IMR-90 (cell line): ENCODE results near the gene FUBP3. TPM values are rescaled to one million over a fixed set of nuclear protein-coding genes. Genes with fewer than 3 reads are reported as not detected.

Experiments used
- ATAC-seq: fragments of 200-7000 bp; cut with Tn5 transposase; 2 replicates; pipeline ENCODE4 v1.9.1; 2020; ENCODE audit warnings: low read depth, mild to moderate bottlenecking, moderate library complexity
- BruUV-seq: library from RNA; stranded (reverse); fragments of 400-500 nt; replicated peaks from 2 replicates; lab custom pipeline; 2021; lab: Mats Ljungman, UMichigan
- CTCF ChIA-PET: fragments of 300-600 bp; formaldehyde crosslinking; extraction: SDS; loops from one replicate; lab custom pipeline; 2021; ENCODE audit warnings: antibody characterized with exemption; lab: Yijun Ruan, JAX
- POLR2A ChIA-PET: fragments of 300-600 bp; sonication (Branson Sonifier 250); formaldehyde crosslinking; loops from one replicate; lab custom pipeline; 2022; ENCODE audit warnings: antibody characterized with exemption; ENCODE audit not compliant: unreplicated experiment; lab: Charles Lee
- DNase-seq: peaks from one replicate; pipeline ENCODE4 v3.0.0; 2013
- H2AFZ ChIP-seq: replicated peaks from 2 replicates; pipeline ENCODE3; 2013; ENCODE audit warnings: low read length, mild to moderate bottlenecking; ENCODE audit not compliant: poor library complexity
- H2AK5ac ChIP-seq: 2 replicates; pipeline ENCODE4 v1.6.1; 2013; ENCODE audit warnings: low read depth, low read length, inconsistent platforms
- H2AK9ac ChIP-seq: replicated peaks from 2 replicates; pipeline ENCODE3; 2013; ENCODE audit warnings: mild to moderate bottlenecking, low read depth, low read length, moderate library complexity; ENCODE audit not compliant: poor library complexity
- H2BK120ac ChIP-seq: 2 replicates; pipeline ENCODE4 v1.6.1; 2013; ENCODE audit warnings: low read depth, low read length, inconsistent platforms
- H2BK15ac ChIP-seq: 3 replicates; pipeline ENCODE4 v1.6.1; 2013; ENCODE audit warnings: low read depth, low read length, inconsistent platforms
- H2BK20ac ChIP-seq: 2 replicates; pipeline ENCODE4 v1.6.1; 2013; ENCODE audit warnings: low read depth, mild to moderate bottlenecking, inconsistent platforms, low read length, moderate library complexity
- H2BK5ac ChIP-seq: 2 replicates; pipeline ENCODE4 v1.6.1; 2013; ENCODE audit warnings: mild to moderate bottlenecking, low read depth, low read length, inconsistent platforms; ENCODE audit not compliant: poor library complexity, severe bottlenecking
- H3K14ac ChIP-seq: replicated peaks from 2 replicates; pipeline ENCODE4 v1.6.1; 2013; ENCODE audit warnings: low read depth, low read length, inconsistent platforms
- H3K18ac ChIP-seq: 2 replicates; pipeline ENCODE4 v1.6.1; 2013; ENCODE audit warnings: low read depth, low read length, control low read depth
- H3K23ac ChIP-seq: 2 replicates; pipeline ENCODE4 v1.6.1; 2013; ENCODE audit warnings: low read depth, low read length, inconsistent platforms
- H3K27ac ChIP-seq: 2 replicates; pipeline ENCODE4 v1.5.1; 2013; ENCODE audit warnings: mild to moderate bottlenecking, control low read depth, low read length; ENCODE audit not compliant: insufficient read depth
- H3K27me3 ChIP-seq: 2 replicates; pipeline ENCODE4 v1.6.1; 2013; ENCODE audit warnings: low read length; ENCODE audit not compliant: control insufficient read depth, insufficient read depth
- H3K36me3 ChIP-seq: 2 replicates; pipeline ENCODE4 v1.6.1; 2013; ENCODE audit warnings: low read length, mixed read lengths; ENCODE audit not compliant: control insufficient read depth, insufficient read depth
- H3K4ac ChIP-seq: 2 replicates; pipeline ENCODE4 v1.6.1; 2013; ENCODE audit warnings: low read depth, low read length, inconsistent platforms
- H3K4me1 ChIP-seq: 2 replicates; pipeline ENCODE4 v1.6.1; 2013; ENCODE audit warnings: low read length, mixed read lengths; ENCODE audit not compliant: control insufficient read depth, insufficient read depth
- H3K4me2 ChIP-seq: 2 replicates; pipeline ENCODE4 v1.6.1; 2013; ENCODE audit warnings: low read depth, mild to moderate bottlenecking, control low read depth, low read length, moderate library complexity
- H3K4me3 ChIP-seq: 2 replicates; pipeline ENCODE4 v1.5.1; 2013; ENCODE audit warnings: low read depth, mild to moderate bottlenecking, control low read depth, low read length, moderate library complexity; ENCODE audit not compliant: insufficient read depth
- H3K56ac ChIP-seq: 2 replicates; pipeline ENCODE4 v1.6.1; 2013; ENCODE audit warnings: low read length, inconsistent platforms; ENCODE audit not compliant: insufficient read depth; ENCODE audit errors: extremely low read depth
- H3K79me1 ChIP-seq, 2 experiments: 2 replicates each; pipeline ENCODE4 v1.6.1; 2013; ENCODE audit warnings: low read length in 2 of 2, inconsistent platforms in 1 of 2, low read depth in 1 of 2
- H3K9ac ChIP-seq: 2 replicates; pipeline ENCODE4 v1.6.1; 2013; ENCODE audit warnings: low read depth, low read length, control low read depth
- H3K9me1 ChIP-seq: 2 replicates; pipeline ENCODE4 v1.6.1; 2013; ENCODE audit warnings: low read length, inconsistent platforms; ENCODE audit not compliant: insufficient read depth
- H3K9me3 ChIP-seq: 2 replicates; pipeline ENCODE4 v1.6.1; 2013; ENCODE audit warnings: low read length; ENCODE audit not compliant: control insufficient read depth, insufficient read depth
- H4K20me1 ChIP-seq: 2 replicates; pipeline ENCODE4 v1.6.1; 2013; ENCODE audit warnings: low read length, inconsistent platforms; ENCODE audit not compliant: insufficient read depth
- H4K5ac ChIP-seq: 2 replicates; pipeline ENCODE4 v1.6.1; 2013; ENCODE audit warnings: mild to moderate bottlenecking, low read depth, low read length, control low read depth
- H4K8ac ChIP-seq, 2 experiments: 2 replicates each; pipeline ENCODE4 v1.6.1; 2013; ENCODE audit warnings: low read depth in 2 of 2, low read length in 2 of 2, control low read depth in 1 of 2, inconsistent platforms in 1 of 2
- H4K91ac ChIP-seq: 2 replicates; pipeline ENCODE4 v1.6.1; 2013; ENCODE audit warnings: low read depth, low read length, inconsistent platforms; ENCODE audit not compliant: insufficient read depth
- BHLHE40 ChIP-seq: fragments of 150-350 bp; IDR thresholded peaks from 2 replicates; pipeline ENCODE4 v1.6.1; 2016; ENCODE audit warnings: mild to moderate bottlenecking, low read depth, low read length
- CEBPB ChIP-seq: IDR thresholded peaks from 2 replicates; pipeline ENCODE4 v1.6.1; 2012; ENCODE audit warnings: low read depth, low read length, improper control_type of control experiment
- CHD1 ChIP-seq: IDR thresholded peaks from 2 replicates; pipeline ENCODE4 v1.6.1; 2012; ENCODE audit warnings: low read depth, low read length, improper control_type of control experiment
- CTCF ChIP-seq: conservative IDR thresholded peaks from 2 replicates; pipeline ENCODE4 v1.5.1; 2012; ENCODE audit warnings: mild to moderate bottlenecking, low read depth, low read length, improper control_type of control experiment
- FOS ChIP-seq: fragments of 150-350 bp; IDR thresholded peaks from 2 replicates; pipeline ENCODE4 v1.6.1; 2016; ENCODE audit warnings: low read depth, low read length
- MAFK ChIP-seq: IDR thresholded peaks from 2 replicates; pipeline ENCODE4 v1.6.1; 2012; ENCODE audit warnings: low read depth, low read length, improper control_type of control experiment
- MAZ ChIP-seq: IDR thresholded peaks from 2 replicates; pipeline ENCODE4 v1.6.1; 2012; ENCODE audit warnings: low read depth, mild to moderate bottlenecking, low read length, improper control_type of control experiment, moderate library complexity, borderline replicate concordance
- MXI1 ChIP-seq: IDR thresholded peaks from 2 replicates; pipeline ENCODE4 v1.6.1; 2012; ENCODE audit warnings: low read depth, mild to moderate bottlenecking, low read length, moderate library complexity, borderline replicate concordance
- NFE2L2 ChIP-seq: fragments of 150-350 bp; IDR thresholded peaks from 2 replicates; pipeline ENCODE4 v1.6.1; 2016; ENCODE audit warnings: low read depth, mild to moderate bottlenecking, low read length
- POLR2A ChIP-seq: IDR thresholded peaks from 2 replicates; pipeline ENCODE4 v1.6.1; 2012; ENCODE audit warnings: mild to moderate bottlenecking, low read depth, low read length
- RAD21 ChIP-seq: IDR thresholded peaks from 2 replicates; pipeline ENCODE4 v1.6.1; 2012; ENCODE audit warnings: low read length, improper control_type of control experiment
- RCOR1 ChIP-seq: IDR thresholded peaks from 2 replicates; pipeline ENCODE4 v1.6.1; 2012; ENCODE audit warnings: mild to moderate bottlenecking, low read length, improper control_type of control experiment; ENCODE audit not compliant: insufficient replicate concordance
- RFX5 ChIP-seq: IDR thresholded peaks from 2 replicates; pipeline ENCODE4 v1.8.0; 2012; ENCODE audit warnings: low read depth, mild to moderate bottlenecking, low read length, moderate library complexity
- SMC3 ChIP-seq: fragments of 150-350 bp; IDR thresholded peaks from 2 replicates; pipeline ENCODE4 v1.6.1; 2016; ENCODE audit warnings: low read depth, mild to moderate bottlenecking, antibody characterized with exemption, low read length, moderate library complexity
- USF2 ChIP-seq: fragments of 150-350 bp; IDR thresholded peaks from 2 replicates; pipeline ENCODE4 v1.6.1; 2017; ENCODE audit warnings: mild to moderate bottlenecking, antibody characterized with exemption, low read length, low read depth
- WGBS, 2 experiments: methylation state at CpG; one replicate each; pipeline versions ENCODE4 v1.1.5 to v1.1.7; 2013; ENCODE audit warnings: missing lambda C conversion rate in 2 of 2; ENCODE audit not compliant: insufficient read length in 1 of 2; ENCODE audit errors: extremely low coverage in 2 of 2; 5-methylcytosine and 5-hydroxymethylcytosine counted together
- dilution Hi-C: fragments of 300-500 bp; cut with HindIII; formaldehyde crosslinking; loops from one replicate; pipeline ENCODE4 v1.14.3; 2018; ENCODE audit warnings: low sequenced_read_pairs; ENCODE audit not compliant: unreplicated experiment
- in situ Hi-C: fragments of 300-500 bp; cut with MboI; formaldehyde crosslinking; loops from 3 replicates; pipeline ENCODE4 v1.14.3; 2019; ENCODE audit warnings: low sequenced_read_pairs, inconsistent platforms, mixed read lengths
- intact Hi-C: fragments of 100-400 bp; cut with micrococcal nuclease; formaldehyde crosslinking; loops from 2 replicates; pipeline ENCODE4 v1.10.0; 2022
- polyA plus RNA-seq, 3 experiments: library from polyadenylated mRNA; depleted of rRNA; stranded (reverse); fragments of >200 nt; gene quantifications; 2 replicates each; pipeline ENCODE4 v1.2.3, GENCODE V29; 2012; ENCODE audit warnings: low replicate concordance in 1 of 3
- total RNA-seq: library from RNA; depleted of rRNA; stranded (reverse); fragments of >200 nt; gene quantifications from 2 replicates; pipeline ENCODE4 v1.2.3, GENCODE V29; 2012
- TF ChIP-seq, protein P1 (sequence below): fragments of 150-350 bp; IDR thresholded peaks from 2 replicates; pipeline ENCODE4 v1.6.1; 2016; ENCODE audit warnings: low read depth, mild to moderate bottlenecking, low read length, moderate library complexity, borderline replicate concordance

Gene FUBP3
- total and polyA plus RNA-seq, 2 of the 4 experiments (the other 2 are of a cell fraction), result 32.3 to 50.1 TPM

- CTCF ChIA-PET, result no interaction called here
Measured at GRCh38 chr9:130669965-130670364, 90.6 kb downstream of the FUBP3 start.

More at GRCh38 chr9:130669965-130670364, 90.6 kb downstream of the FUBP3 start:
- no peak for DNase-seq
- Histone ChIP-seq H3K4ac (no peak overlapping the region), H4K5ac (no peak overlapping the region), H2AK5ac (no peak overlapping the region), H3K9me1 (no peaks in the 10 kb centered on the region), H2AK9ac (peak overlapping the region; percentile 13), H2BK5ac (no peak overlapping the region), H2AFZ (no peak overlapping the region), H2BK20ac (no peak overlapping the region), H3K79me1 (no peaks in the 10 kb centered on the region), H3K18ac (no peak overlapping the region), H3K9ac (no peak overlapping the region), H3K56ac (no peak overlapping the region), H3K4me3 (no peak overlapping the region), H3K4me1 (no peaks in the 10 kb centered on the region), H3K27ac (no peak overlapping the region), H3K23ac (no peak overlapping the region), H2BK120ac (no peak overlapping the region), H4K8ac (no peak overlapping the region), H3K4me2 (no peak overlapping the region), H4K20me1 (peaks cover 3% of the 10 kb centered on the region; the same call in 1 of the 2 replicates), H3K14ac (no peak overlapping the region), H4K91ac (no peak overlapping the region), H3K27me3 (peaks cover 39% of the 10 kb centered on the region), H2BK15ac (no peak overlapping the region), H3K9me3 (no peaks in the 10 kb centered on the region), H3K36me3 (no peaks in the 10 kb centered on the region)
- TF ChIP-seq FOS (no peak), RAD21 (no peak), CHD1 (no peak), MAFK (no peak), NFE2L2 (no peak), CEBPB (no peak), RFX5 (no peak), RCOR1 (no peak), MAZ (no peak), POLR2A (no peak), SMC3 (no peak), BHLHE40 (no peak), USF2 (no peak), CTCF (no peak), MXI1 (no peak)
- TF ChIP-seq, protein P1, sequence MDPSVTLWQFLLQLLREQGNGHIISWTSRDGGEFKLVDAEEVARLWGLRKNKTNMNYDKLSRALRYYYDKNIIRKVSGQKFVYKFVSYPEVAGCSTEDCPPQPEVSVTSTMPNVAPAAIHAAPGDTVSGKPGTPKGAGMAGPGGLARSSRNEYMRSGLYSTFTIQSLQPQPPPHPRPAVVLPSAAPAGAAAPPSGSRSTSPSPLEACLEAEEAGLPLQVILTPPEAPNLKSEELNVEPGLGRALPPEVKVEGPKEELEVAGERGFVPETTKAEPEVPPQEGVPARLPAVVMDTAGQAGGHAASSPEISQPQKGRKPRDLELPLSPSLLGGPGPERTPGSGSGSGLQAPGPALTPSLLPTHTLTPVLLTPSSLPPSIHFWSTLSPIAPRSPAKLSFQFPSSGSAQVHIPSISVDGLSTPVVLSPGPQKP, result no peak
- dilution Hi-C loops, result no loop called here
- POLR2A ChIA-PET, result no interaction called here
- no TSS peak for BruUV-seq
- WGBS, 2 experiments, result 100% methylated on average over 1 of the region's 4 CpGs; no CpG with 5 or more reads in 1 of the 2 experiments
- no peak for ATAC-seq
- in situ Hi-C loops, result loop anchor here (25.0 kb wide), 1 partner anchor 558 kb away; no protein-coding TSS in a partner anchor
- intact Hi-C loops, result no loop called here
